DMS114 treated with DMSO at 0.1 percent for 48 hours (cell line): ENCODE data around the gene ABHD5.
"Not testable (repeated sequence)": the region's sequence is repeated elsewhere in the genome, so short reads cannot be mapped to it uniquely, and the experiment has no call there.

Experiments
- DNase-seq: peaks from one replicate; lab custom pipeline; 2025; ENCODE audit not compliant: unreplicated experiment; lab: John Stamatoyannopoulos, UW

The ABHD5 gene

DNA sequence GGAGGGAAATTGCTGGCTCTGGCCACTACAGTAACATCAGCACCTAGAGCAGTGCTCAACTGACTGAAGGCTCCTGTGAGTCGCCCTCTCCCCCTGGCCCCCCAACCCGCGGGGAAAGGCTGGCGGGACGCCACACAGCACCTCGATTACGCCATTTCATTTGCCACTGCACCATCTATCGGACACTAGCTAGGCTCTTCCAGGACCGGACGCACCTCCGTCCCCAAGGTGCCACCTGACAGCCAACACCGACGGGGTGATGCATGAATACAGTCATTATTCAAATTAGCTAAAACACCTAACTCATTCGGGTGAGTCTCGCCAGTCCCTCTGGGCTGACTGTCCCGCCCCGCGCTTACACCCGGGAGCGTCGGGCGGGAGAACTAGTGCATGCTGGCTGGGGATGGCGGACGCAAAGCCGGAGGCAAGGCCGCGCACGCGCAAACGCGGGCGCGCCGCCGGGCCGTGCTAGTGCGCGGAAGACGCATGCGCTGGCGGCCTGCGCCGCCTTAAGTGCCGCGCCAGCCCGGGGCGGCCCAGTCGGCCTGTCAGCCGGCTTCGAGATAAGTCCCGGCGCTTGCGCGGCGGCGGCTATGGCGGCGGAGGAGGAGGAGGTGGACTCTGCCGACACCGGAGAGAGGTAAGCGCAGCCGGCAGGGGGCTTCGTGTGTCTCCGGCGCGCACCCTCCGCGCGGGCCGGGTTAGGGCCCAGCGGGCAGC is at the start of gene ABHD5:
ABHD5 (plus strand) TSS at position 539 of the 720 bp plus-strand sequence; CDS start at position 594, 55 bp downstream.
- peak; percentile 68 for DNase-seq

DNA sequence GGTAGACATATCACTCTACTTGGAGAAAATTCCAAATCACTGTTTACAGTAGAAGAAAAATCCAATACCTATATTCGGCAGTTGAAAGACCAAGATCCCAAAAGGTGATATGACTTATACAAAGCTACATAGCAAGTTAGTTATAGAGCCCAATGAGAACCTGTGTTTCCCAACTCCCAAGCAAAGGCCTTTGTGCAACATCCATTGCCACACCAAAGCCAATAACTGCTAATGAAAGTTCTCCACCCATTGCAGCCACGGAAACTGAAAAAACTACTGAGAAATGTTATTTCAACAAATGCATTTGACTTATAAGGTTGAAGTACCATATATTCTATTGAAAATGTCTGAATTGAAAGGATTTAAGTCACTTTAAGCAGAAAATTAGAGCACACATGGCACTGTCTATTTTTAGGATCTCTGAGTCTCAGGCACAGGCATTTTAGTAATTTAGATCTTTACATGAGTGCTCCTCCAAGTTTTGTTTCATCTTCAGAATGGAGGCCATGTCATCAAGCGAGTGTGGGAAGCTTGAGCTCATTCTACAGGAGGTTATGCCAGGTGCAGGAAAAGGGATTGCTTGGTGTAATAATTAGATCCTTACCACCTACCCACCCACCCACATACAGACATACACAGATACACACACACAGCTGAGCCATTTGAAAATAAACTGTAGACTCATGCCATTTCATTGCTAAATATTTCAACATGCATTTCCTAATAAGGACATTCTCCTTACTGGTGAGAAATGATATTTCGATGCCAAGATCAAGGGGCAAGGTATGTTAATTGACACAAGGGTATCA is 49.2 kb upstream of the ABHD5 start:
- no peak for DNase-seq

DNA sequence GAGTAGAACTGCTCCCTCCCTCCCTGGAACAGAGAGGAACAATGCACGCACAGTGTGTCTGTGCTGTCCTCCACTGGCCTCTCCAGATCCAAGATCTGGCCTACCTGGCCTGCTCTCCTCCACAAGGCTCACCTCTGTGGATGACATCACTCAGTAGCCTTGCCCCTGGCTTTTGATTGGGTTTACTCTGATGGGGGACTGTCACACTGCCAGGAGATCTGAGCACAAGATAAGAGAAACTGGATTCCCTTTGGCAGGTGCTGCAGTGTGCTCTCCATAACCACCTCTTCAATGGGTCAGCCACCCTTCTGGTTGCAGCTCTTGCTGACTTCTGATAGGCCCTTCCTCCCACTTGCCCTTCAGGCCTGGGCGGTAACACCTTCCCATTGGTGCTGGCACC is 46.3 kb upstream of the ABHD5 start:
- DNase-seq, result no peak

DNA sequence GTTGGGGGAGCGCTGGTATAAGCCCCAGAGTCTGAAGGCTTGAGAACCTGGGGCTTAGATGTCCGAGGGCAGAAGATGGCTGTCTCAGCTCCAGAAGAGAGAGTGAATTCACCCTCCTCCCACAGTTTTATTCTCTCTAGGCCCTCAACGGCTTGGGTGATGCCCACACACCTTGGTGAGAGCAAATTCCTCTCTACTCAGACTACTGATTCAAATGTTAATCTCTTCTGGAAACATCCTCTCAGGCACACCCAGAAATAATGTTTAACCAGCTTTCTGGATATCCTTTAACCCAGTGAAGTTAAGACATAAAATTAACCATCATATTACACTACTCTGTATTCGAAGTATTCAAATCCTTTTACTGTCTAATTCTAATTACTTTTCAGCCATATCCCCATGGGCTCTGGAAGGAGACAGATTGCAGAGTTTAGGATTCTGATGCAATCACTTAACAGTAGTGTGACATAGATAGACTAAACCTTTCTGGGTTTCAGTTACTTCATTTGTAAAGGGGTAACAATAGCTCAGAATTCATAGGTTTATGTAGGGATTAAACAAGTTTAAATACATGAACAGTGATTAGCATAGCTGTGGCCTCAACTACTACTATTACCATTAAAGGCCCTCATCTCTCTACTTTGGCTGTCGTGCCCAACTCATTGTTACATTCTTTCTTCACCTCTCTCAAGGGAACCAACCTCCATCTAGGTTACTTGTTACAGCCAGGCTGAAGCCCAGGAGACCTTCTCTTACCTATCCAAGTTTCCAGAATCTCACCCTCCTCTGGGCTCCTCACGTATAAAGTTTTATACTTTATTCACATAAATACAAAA is 43.2 kb upstream of the ABHD5 start:
- no peak for DNase-seq

DNA sequence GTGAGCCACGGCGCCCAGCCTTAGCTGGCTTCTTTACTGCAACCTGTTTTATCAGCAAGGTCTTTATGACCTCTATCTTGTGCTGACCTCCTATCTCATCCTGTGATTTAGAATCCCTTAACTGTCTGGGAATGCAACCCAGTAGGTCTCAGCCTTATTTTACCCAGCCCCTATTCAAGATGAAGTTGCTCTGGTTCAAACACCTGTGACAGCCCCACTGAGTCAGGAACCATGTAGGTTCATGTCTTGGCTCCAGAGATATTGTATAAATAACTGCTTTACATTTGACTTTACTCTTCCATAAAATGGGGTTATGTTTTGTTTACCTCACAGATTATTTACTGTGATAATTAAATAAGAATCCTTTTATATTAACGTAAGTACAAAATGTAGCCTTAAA is 41.8 kb upstream of the ABHD5 start:
- DNase-seq, result no peak

DNA sequence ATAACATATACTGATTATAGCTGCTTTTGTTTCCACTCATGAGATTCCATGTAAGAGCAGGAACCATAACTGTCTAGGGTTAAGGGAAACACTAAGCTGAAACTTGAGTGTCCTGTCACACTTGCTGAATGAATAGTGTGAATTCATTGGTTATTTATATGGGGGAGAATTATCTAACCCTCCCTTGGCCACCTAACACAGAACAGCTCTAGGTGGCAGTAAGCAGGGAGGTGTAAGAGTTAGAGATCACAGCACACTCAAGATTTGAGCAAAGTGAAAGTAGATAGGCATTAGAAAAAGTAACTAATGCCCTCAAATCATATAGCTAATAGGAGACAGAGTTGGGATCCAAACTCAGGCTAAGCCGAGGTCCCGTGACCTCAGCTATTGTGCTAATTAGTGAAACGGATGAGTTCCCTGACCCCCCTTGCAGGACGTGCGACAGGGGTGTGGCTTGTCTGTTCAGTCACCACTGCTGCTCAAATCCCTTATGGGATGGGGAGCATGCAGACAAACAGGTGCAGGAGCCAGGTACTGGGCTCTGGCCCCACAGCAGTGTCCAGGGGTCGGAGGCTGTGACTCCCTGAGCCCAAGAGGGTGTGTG is 41.3 kb upstream of the ABHD5 start:
- no peak for DNase-seq

DNA sequence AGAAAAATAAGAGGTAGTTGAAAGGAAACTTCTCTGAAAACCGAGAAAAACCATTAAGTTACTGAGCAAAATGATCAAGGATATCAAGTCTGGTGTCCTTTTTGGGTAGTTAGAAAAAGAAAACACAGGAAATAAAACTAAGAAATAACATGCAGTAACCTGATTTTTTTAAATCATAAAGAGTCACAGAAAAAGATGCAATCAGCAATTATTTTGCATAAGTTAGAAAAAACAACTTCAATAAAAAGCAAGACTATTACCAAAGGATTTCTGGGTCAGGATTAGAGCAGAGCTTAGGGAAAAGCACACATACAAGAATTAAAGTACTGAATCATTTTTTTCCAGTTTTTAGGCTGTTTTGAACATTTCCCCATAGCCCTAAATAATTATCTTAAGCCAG is 40.4 kb upstream of the ABHD5 start:
- no peak for DNase-seq

DNA sequence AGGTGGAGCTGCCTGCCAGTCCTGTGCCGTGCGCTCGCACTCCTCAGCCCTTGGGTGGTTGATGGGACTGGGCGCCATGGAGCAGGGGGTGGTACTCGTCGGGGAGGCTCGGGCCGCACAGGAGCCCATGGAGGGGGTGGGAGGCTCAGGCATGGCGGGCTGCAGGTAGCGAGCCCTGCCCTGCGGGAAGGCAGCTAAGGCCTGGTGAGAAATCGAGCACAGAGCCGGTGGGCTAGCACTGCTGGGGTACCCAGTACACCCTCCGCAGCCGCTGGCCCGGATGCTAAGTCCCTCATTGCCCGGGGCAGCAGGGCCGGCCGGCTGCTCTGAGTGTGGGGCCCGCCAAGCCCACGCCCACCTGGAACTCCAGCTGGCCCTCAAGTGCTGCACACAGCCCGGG is 34.3 kb upstream of the ABHD5 start:
- not testable (repeated sequence) for DNase-seq

DNA sequence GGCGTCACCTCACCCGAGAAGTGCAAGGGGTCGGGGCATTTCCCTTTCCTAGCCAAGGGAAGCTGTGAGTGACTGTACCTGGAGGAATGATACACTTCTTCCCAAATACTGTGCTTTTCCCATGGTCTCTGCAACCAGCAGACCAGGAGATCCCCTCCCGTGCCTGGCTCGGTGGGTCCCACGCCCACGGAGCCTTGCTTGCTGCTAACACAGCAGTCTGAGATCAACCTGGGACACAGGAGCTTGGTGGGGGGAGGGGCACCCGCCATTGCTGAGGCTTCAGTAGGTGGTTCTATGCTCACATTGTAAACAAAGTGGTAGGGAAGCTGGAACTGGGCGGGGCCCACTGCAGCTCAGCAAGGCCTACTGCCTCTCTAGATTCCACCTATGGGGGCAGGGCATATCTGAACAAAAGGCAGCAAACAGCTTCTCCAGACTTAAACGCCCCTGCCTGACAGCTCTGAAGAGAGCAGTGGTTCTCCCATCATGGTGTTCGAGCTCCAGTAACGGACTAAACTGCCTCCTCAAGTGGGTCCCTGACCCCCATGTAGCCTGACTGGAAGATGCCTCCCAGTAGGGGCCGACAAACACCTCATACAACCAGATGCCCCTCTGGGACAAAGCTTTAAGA is 31.4 kb upstream of the ABHD5 start:
- DNase-seq, result no peak

DNA sequence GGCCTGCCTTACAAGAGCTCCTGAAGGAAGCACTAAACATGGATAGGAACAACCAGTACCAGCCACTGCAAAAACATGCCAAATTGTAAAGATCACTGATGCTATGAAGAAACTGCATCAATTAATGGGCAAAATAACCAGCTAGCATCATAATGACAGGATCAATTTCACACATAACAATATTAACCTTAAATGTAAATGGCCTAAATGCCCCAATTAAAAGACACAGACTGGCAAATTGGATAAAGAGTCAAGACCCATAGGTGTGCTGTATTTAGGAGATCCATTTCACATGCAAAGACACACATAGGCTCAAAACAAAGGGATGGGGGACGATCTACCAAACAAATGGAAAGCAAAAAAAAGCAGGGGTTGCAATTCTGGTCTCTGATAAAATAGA is 29.4 kb upstream of the ABHD5 start:
- DNase-seq, result not testable (repeated sequence)

DNA sequence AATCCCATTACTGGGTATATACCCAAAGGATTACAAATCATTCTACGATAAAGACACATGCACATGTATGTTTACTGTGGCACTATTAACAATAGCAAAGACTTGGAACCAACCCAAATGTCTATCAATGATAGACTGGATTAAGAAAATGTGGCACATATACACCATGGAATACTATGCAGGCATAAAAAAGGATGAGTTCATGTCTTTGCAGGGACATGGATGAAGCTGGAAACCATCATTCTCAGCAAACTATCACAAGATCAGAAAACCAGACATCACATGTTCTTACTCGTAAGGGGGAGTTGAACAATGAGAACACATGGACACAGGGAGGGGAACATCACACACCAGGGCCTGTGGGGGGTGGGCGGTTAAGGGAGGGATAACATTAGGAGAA is 25.7 kb upstream of the ABHD5 start:
- not testable (repeated sequence) for DNase-seq

DNA sequence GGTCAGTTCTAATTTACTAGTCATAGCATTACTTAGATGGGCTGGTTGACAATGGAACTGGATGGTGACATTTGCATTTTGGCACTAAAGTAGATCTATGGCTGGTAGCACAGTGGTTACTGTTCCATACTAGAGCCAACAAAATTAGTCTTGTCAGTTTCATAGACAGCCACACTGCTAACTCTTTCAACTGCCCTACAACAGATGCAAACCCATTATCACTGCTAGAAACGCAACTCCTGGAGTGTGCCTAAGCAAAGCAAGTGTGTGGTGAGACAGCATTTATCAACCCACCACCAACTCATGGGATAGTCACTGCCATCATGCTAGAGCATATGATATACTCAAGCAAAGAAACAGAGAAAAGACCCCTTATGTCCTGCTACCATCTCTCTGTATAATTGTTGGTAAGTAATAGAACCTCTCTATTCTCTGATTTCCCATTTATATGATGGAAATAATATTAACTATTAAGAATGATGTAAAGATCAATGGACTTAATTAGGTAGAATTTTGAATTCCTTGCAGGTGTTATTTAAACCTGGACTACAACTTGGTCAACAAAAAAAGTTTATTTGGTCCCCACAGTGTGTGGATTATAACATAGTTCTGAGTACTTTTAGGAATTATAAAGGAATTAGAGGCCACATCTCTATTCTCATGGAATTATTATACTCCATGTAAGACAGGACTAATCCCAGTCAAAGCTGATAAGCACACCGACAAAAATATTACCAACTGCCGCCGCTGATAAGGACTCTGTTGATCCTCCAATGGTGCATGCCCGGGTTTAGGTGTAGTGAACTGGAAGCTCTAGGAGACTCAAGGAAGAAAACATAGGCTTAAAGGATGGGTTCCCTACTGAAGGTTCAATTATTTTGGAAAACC is 19.9 kb upstream of the ABHD5 start:
- no peak for DNase-seq

DNA sequence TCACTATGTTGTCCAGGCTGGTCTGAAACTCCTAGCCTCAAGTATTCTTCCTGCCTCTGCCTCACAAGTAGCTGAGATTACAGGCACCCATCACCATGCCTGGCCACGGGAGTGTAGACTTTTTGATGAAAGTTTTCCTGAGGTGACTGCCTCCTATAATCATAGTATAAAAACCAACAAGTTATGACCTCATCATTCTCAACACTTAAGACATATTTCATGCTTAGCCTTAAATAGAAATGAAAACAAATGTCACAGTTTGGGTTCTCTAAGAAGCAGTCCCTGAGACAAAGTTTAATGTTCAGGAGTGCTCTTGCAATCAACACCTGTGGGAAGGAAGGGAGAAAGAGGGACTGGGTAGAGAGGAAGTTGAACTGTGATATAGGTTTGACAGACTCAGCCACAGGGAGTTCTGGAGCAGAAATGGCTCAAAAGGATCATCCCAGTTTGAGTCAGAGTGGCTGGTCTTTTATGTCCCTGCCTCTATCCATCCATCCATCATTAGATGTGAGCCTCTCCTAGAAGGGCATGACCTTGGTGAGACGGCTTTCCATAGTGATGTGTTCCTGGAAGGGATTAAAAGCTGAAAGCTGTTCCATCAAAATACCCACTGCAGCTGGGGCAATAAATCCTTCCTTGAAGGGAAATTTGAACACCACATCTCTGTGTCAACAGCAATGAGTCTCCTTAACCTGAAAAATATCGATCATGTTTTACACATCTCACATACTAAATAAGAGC is 16.2 kb upstream of the ABHD5 start:
- DNase-seq, result no peak

DNA sequence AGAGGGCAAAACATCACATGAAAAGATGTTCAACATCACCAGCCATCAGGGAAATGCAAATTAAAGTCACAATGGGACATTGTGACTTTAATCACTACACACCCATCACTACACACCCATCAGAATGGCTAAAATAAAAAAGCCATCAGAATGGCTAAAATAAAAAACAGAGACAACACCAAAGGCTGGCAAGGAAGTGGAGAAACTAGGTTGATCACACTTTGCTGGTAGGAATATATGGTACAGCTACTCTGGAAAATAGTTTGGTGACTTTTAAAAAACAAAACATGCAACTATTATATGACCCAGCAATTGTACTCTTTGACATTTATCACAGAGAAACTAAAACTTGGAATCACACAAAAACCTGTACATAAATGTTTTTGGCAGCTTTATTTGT is 15.1 kb upstream of the ABHD5 start:
- no peak for DNase-seq

DNA sequence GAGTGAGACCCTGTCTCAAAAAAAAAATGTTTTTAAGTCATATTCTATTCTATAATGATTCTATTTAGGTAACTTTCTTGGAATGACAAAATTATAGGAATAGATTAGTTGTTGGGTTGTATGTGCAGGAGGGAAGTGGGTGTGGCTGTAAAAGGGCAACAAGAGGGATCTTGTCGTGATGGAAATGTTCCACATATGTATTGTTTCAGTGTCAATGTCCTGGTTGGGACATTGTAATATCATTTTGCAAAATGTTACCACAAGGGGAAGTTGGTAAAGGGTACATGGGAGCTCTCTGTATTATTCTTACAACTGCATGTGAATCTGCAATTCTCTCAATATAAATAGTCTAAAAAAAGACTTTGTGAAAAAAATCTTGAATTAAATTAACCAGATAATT is 14.3 kb upstream of the ABHD5 start:
- DNase-seq, result no peak

DNA sequence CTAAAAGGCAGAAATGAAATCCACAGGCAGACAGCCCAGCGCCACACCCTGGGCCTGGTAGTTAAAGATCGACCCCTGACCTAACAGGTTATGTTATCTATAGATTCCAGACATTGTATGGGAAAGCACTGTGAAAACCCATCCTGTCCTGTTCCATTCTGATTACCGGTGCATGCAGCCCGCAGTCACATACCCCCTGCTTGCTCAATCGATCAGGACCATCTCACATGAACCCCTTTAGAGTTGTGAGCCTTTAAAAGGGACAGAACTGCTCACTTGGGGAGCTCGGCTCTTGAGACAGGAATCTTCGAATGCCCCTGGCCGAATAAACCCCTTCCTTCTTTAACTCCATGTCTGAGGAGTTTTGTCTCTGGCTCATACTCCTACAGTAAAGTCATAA is 12.4 kb upstream of the ABHD5 start:
- not testable (repeated sequence) for DNase-seq

DNA sequence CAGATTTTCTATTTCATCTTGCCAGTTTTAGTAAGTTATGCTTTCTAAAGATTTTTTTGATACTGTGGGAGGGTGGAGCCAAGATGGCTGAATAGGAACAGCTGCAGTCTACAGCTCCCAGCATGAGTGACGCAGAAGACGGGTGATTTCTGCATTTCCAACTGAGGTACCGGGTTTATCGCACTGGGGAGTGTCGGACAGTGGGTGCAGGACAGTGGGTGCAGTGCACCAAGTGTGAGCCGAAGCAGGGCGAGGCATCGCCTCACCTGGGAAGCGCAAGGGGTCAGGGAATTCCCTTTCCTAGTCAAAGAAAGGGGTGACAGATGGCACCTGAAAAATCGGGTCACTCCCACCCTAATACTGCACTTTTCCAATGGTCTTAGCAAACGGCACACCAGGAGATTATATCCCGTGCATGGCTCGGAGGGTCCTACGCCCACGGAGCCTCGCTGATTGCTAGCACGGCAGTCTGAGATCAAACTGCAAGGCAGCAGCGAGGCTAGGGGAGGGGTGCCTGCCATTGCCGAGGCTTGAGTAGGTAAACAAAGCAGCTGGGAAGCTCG is 11.8 kb upstream of the ABHD5 start:
- DNase-seq, result not testable (repeated sequence)

DNA sequence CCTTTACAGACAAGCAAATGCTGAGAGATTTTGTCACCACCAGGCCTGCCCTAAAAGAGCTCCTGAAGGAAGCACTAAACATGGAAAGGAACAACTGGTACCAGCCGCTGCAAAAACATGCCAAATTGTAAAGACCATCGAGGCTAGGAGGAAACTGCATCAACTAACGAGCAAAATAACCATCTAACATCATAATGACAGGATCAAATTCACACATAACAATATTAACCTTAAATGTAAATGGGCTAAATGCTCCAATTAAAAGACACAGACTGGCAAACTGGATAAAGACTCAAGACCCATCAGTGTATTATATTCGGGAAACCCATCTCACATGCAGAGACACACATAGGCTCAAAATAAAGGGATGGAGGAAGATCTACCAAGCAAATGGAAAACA is 9.9 kb upstream of the ABHD5 start:
- DNase-seq, result not testable (repeated sequence)

DNA sequence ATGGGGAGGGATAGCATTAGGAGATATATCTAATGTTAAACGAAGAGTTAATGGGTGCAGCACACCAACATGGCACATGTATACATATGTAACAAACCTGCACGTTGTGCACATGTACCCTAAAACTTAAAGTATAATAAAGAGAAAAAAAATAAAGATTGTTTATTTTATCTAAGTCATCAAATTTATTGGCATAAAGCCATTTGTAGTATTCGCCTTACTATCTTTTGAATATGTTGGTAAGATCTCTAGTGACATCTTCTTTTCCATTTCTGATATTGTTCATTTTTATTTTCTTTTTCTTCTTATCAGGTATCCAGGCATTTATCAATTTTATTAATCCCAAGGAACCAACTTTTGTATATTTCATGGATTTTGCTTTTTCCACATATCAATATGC is 5.8 kb upstream of the ABHD5 start:
- no peak for DNase-seq
